ENCODE data around the gene MYOC.

MYOC gene

DNA sequence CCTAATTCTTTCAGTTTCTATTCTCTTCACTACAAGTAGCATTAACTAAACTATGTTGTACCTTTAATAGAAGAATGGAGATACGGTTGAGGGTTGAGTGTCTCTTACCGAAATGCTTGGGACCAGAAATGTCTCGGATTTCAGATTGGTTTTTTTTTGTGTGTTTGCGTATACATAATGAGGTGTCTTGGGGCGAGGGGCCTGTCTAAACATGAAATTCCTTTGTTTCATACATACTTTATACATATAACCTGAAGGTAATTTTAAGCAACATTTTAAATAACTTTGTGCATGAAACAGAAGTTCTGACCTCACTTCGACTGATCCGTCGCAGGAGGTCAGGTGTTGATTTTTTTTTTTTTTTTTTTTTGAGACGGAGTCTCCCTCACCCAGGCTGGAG lies 66.8 kb downstream of the MYOC start:
- TF ChIP-seq, protein P1, sequence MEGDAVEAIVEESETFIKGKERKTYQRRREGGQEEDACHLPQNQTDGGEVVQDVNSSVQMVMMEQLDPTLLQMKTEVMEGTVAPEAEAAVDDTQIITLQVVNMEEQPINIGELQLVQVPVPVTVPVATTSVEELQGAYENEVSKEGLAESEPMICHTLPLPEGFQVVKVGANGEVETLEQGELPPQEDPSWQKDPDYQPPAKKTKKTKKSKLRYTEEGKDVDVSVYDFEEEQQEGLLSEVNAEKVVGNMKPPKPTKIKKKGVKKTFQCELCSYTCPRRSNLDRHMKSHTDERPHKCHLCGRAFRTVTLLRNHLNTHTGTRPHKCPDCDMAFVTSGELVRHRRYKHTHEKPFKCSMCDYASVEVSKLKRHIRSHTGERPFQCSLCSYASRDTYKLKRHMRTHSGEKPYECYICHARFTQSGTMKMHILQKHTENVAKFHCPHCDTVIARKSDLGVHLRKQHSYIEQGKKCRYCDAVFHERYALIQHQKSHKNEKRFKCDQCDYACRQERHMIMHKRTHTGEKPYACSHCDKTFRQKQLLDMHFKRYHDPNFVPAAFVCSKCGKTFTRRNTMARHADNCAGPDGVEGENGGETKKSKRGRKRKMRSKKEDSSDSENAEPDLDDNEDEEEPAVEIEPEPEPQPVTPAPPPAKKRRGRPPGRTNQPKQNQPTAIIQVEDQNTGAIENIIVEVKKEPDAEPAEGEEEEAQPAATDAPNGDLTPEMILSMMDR (IDR thresholded peaks at IDR 0.05; ENCODE audit: low read depth, low read length): no peak

More for the DNA sequence above, 66.8 kb downstream of the MYOC start:
- H3K4me3 ChIP-seq (ENCODE audit: low read depth, low read length): no peak overlapping the region

Measured in WI38 (cell line).